Activated naive CD8-positive, alpha-beta T cell treated with anti-CD3 and anti-CD28 coated beads, Interleukin-2, amount 10 ng/mL, durations not matched to agents 7 days and 5 days (primary cell): ENCODE measurements around the gene UNC119B. TPM values are rescaled to one million over a fixed set of nuclear protein-coding genes. Genes with fewer than 3 reads are reported as not detected.

Experiments used
- ATAC-seq: fragments of 150-1000 bp; cut with Tn5 transposase; one replicate; pipeline ENCODE4 v1.10.0; 2021; ENCODE audit warnings: low read depth, moderate library complexity
- POLR2A ChIA-PET: fragments of 350-600 bp; sonication (Branson Sonifier 250); formaldehyde crosslinking; loops from one replicate; lab custom pipeline; 2021; ENCODE audit warnings: antibody characterized with exemption; lab: Charles Lee
- DNase-seq: peaks from one replicate; pipeline ENCODE4 v3.0.0; 2021
- H3K27ac Mint-ChIP-seq: one replicate; pipeline ENCODE4 v1.8.0; 2022; ENCODE audit warnings: mild to moderate bottlenecking, mixed read lengths
- H3K27me3 Mint-ChIP-seq: one replicate; pipeline ENCODE4 v1.8.0; 2022; ENCODE audit warnings: mild to moderate bottlenecking, moderate library complexity, mixed read lengths
- H3K36me3 Mint-ChIP-seq: one replicate; pipeline ENCODE4 v1.8.0; 2021; ENCODE audit warnings: mild to moderate bottlenecking, mixed read lengths
- H3K4me1 Mint-ChIP-seq: one replicate; pipeline ENCODE4 v1.8.0; 2021; ENCODE audit warnings: mixed read lengths
- H3K4me3 Mint-ChIP-seq: one replicate; pipeline ENCODE4 v1.8.0; 2022; ENCODE audit warnings: mild to moderate bottlenecking, moderate library complexity, mixed read lengths
- H3K9me3 Mint-ChIP-seq: one replicate; pipeline ENCODE4 v1.8.0; 2021; ENCODE audit warnings: mixed read lengths
- total RNA-seq, 2 experiments: library from RNA; stranded (reverse); gene quantifications; one replicate each; pipeline ENCODE4 v1.2.3, GENCODE V29; 2021

The UNC119B gene
- total RNA-seq, 2 experiments from 2014 or later, result 19.5 to 23.7 TPM

GRCh38 chr12:120712610-120713009 is 2.4 kb downstream of the UNC119B start:
- no peak overlapping the region for H3K27ac Mint-ChIP-seq
- H3K4me1 Mint-ChIP-seq, result peaks cover 33% of the 10 kb centered on the region
- no peak for ATAC-seq
- H3K27me3 Mint-ChIP-seq, result no peaks in the 10 kb centered on the region
- no peaks in the 10 kb centered on the region for H3K9me3 Mint-ChIP-seq
- H3K36me3 Mint-ChIP-seq, result peaks cover 9% of the 10 kb centered on the region
- no peak for DNase-seq
- POLR2A ChIA-PET, result no interaction called here
- H3K4me3 Mint-ChIP-seq, result no peak overlapping the region

- Mint-ChIP-seq H3K9me3 (no peaks in the 10 kb centered on the region), H3K4me1 (peaks cover 41% of the 10 kb centered on the region), H3K27ac (peak overlapping the region; percentile 57), H3K36me3 (peaks cover 13% of the 10 kb centered on the region), H3K4me3 (no peak overlapping the region), H3K27me3 (no peaks in the 10 kb centered on the region)
- POLR2A ChIA-PET, result interaction anchor here (0.5 kb wide), 1 partner anchor 412 kb away, joined by 3 read pairs; the partner anchor contains the start of gene SIRT4
- DNase-seq, result no peak
- peak; percentile 76 for ATAC-seq
Observed at GRCh38 chr12:120713861-120714482, 3.7 kb downstream of the UNC119B start.

- ATAC-seq (no peak), DNase-seq (no peak)
- Mint-ChIP-seq H3K4me1 (peaks cover 30% of the 10 kb centered on the region), H3K4me3 (peak overlapping the region; percentile 26), H3K9me3 (no peaks in the 10 kb centered on the region), H3K27ac (peak overlapping the region; percentile 59), H3K27me3 (no peaks in the 10 kb centered on the region), H3K36me3 (peaks cover 28% of the 10 kb centered on the region)
- POLR2A ChIA-PET, result no interaction called here
Observed at GRCh38 chr12:120718055-120718454, 7.8 kb downstream of the UNC119B start.

GRCh38 chr12:120719072-120719471 is 8.8 kb downstream of the UNC119B start:
- Mint-ChIP-seq H3K9me3 (no peaks in the 10 kb centered on the region), H3K36me3 (peaks cover 28% of the 10 kb centered on the region), H3K27me3 (no peaks in the 10 kb centered on the region), H3K4me1 (peaks cover 20% of the 10 kb centered on the region), H3K4me3 (no peak overlapping the region), H3K27ac (peak overlapping the region; percentile 59)
- DNase-seq (no peak), ATAC-seq (peak; percentile 28)
- POLR2A ChIA-PET, result no interaction called here

GRCh38 chr12:120719496-120720233 is 9.4 kb downstream of the UNC119B start:
- POLR2A ChIA-PET, result no interaction called here
- Mint-ChIP-seq H3K9me3 (no peaks in the 10 kb centered on the region), H3K36me3 (peaks cover 28% of the 10 kb centered on the region), H3K27me3 (no peaks in the 10 kb centered on the region), H3K4me1 (peaks cover 21% of the 10 kb centered on the region), H3K27ac (peak overlapping the region; percentile 59), H3K4me3 (no peak overlapping the region)
- ATAC-seq, result no peak
- DNase-seq, result no peak

- no peak overlapping the region for H3K4me3 Mint-ChIP-seq
- peak overlapping the region; percentile 55 for H3K27ac Mint-ChIP-seq
- no peaks in the 10 kb centered on the region for H3K9me3 Mint-ChIP-seq
- POLR2A ChIA-PET, result interaction anchor here (0.5 to 1.2 kb wide), 2 partner anchors 11 to 32 kb away, joined by 3 read pairs; no protein-coding TSS in a partner anchor
- DNase-seq (no peak), ATAC-seq (no peak)
- peaks cover 26% of the 10 kb centered on the region for H3K4me1 Mint-ChIP-seq
- H3K27me3 Mint-ChIP-seq, result no peaks in the 10 kb centered on the region
- peaks cover 28% of the 10 kb centered on the region for H3K36me3 Mint-ChIP-seq
Observed at GRCh38 chr12:120720234-120720986, 10.2 kb downstream of the UNC119B start.

GRCh38 chr12:120720987-120721801 is 10.9 kb downstream of the UNC119B start:
- Mint-ChIP-seq H3K9me3 (no peaks in the 10 kb centered on the region), H3K4me3 (no peak overlapping the region), H3K4me1 (peaks cover 29% of the 10 kb centered on the region), H3K27ac (no peak overlapping the region), H3K36me3 (peaks cover 28% of the 10 kb centered on the region), H3K27me3 (no peaks in the 10 kb centered on the region)
- POLR2A ChIA-PET, result interaction anchor here (0.5 to 1.2 kb wide), 2 partner anchors 10 to 32 kb away, joined by 3 read pairs; no protein-coding TSS in a partner anchor
- DNase-seq (no peak), ATAC-seq (no peak)

GRCh38 chr12:120721866-120722265 is 11.6 kb downstream of the UNC119B start:
- Mint-ChIP-seq H3K27ac (no peak overlapping the region), H3K4me1 (peaks cover 32% of the 10 kb centered on the region), H3K9me3 (no peaks in the 10 kb centered on the region), H3K27me3 (no peaks in the 10 kb centered on the region), H3K36me3 (peaks cover 23% of the 10 kb centered on the region), H3K4me3 (no peak overlapping the region)
- ATAC-seq (no peak), DNase-seq (no peak)
- POLR2A ChIA-PET, result interaction anchor here (0.9 to 1.2 kb wide), 2 partner anchors 33 to 140 kb away, joined by 3 to 4 read pairs; no protein-coding TSS in a partner anchor

- no peaks in the 10 kb centered on the region for H3K9me3 Mint-ChIP-seq
- peaks cover 23% of the 10 kb centered on the region for H3K36me3 Mint-ChIP-seq
- H3K27ac Mint-ChIP-seq, result no peak overlapping the region
- H3K27me3 Mint-ChIP-seq, result no peaks in the 10 kb centered on the region
- H3K4me1 Mint-ChIP-seq, result peaks cover 32% of the 10 kb centered on the region
- ATAC-seq (no peak), DNase-seq (no peak)
- POLR2A ChIA-PET, result interaction anchor here (0.9 kb wide), 1 partner anchor 141 kb away, joined by 4 read pairs; no protein-coding TSS in a partner anchor
- no peak overlapping the region for H3K4me3 Mint-ChIP-seq
Observed at GRCh38 chr12:120722784-120723183, 12.5 kb downstream of the UNC119B start.

GRCh38 chr12:120724720-120725119 is 14.5 kb downstream of the UNC119B start:
- peak overlapping the region; percentile 96 for H3K4me3 Mint-ChIP-seq
- no peaks in the 10 kb centered on the region for H3K27me3 Mint-ChIP-seq
- no peak for ATAC-seq
- H3K27ac Mint-ChIP-seq, result peak overlapping the region; percentile 17
- H3K36me3 Mint-ChIP-seq, result peaks cover 23% of the 10 kb centered on the region
- H3K4me1 Mint-ChIP-seq, result peaks cover 18% of the 10 kb centered on the region
- H3K9me3 Mint-ChIP-seq, result no peaks in the 10 kb centered on the region
- POLR2A ChIA-PET, result no interaction called here
- no peak for DNase-seq

- H3K27ac Mint-ChIP-seq, result no peak overlapping the region
Observed at GRCh38 chr12:120725151-120725658, 14.9 kb downstream of the UNC119B start.

More at GRCh38 chr12:120725151-120725658, 14.9 kb downstream of the UNC119B start:
- peaks cover 18% of the 10 kb centered on the region for H3K4me1 Mint-ChIP-seq
- no peaks in the 10 kb centered on the region for H3K27me3 Mint-ChIP-seq
- POLR2A ChIA-PET, result interaction anchor here (1.0 kb wide), 1 partner anchor 10 kb away, joined by 3 read pairs; no protein-coding TSS in a partner anchor
- DNase-seq, result no peak
- peak overlapping the region; percentile 96 for H3K4me3 Mint-ChIP-seq
- H3K36me3 Mint-ChIP-seq, result peaks cover 24% of the 10 kb centered on the region
- no peaks in the 10 kb centered on the region for H3K9me3 Mint-ChIP-seq
- no peak for ATAC-seq
